K562 (cell line): ENCODE measurements around the gene FTL.

ENCODE experiments used
- CHD4 ChIP-seq: fragments of 200-600 bp; sonication (generic); IDR thresholded peaks from 3 replicates; pipeline ENCODE4 v1.6.1; 2012; ENCODE audit warnings: low read depth, mild to moderate bottlenecking, mixed read lengths, low read length, inconsistent platforms; ENCODE audit not compliant: insufficient read depth, insufficient replicate concordance, poor library complexity, severe bottlenecking
- ETS1 ChIP-seq: conservative IDR thresholded peaks from 2 replicates; pipeline ENCODE4 v1.6.1; 2011; ENCODE audit warnings: low read depth, mild to moderate bottlenecking, low read length; ENCODE audit not compliant: control insufficient read depth
- FOXK1 ChIP-seq: sonication (generic); formaldehyde crosslinking; IDR thresholded peaks from 2 replicates; pipeline ENCODE4 v1.8.0; 2022; ENCODE audit warnings: missing genetic modification reagents, mild to moderate bottlenecking, borderline replicate concordance
- FOXK2 ChIP-seq, 2 experiments: fragments of 450-650 bp; IDR thresholded peaks in 1 of 2; conservative IDR thresholded peaks in 1 of 2; 2 replicates each; pipeline ENCODE4 v1.6.1; 2016; ENCODE audit warnings: low read depth in 2 of 2, mild to moderate bottlenecking in 1 of 2
- FOXP1 ChIP-seq: sonication (generic); formaldehyde crosslinking; IDR thresholded peaks from 2 replicates; pipeline ENCODE4 v1.8.0; 2022; ENCODE audit warnings: mild to moderate bottlenecking, missing genetic modification reagents
- RAD51 ChIP-seq: fragments of 450-650 bp; IDR thresholded peaks from 2 replicates; pipeline ENCODE4 v1.7.1; 2016; ENCODE audit warnings: low read depth, mild to moderate bottlenecking, borderline replicate concordance

GRCh38 chr19:49014123-49014869 is 49.2 kb downstream of the FTL start:
- TF ChIP-seq ETS1 (no peak), RAD51 (no peak), FOXK2 (conservative IDR thresholded peaks at IDR 0.05 in 1 of 2, IDR thresholded peaks at IDR 0.05 in 1 of 2; ENCODE audit: low read depth in 2 of 2) (no peak), FOXK1 (CRISPR knock-in tag) (no peak), FOXP1 (CRISPR knock-in tag) (no peak), CHD4 (no peak)
